ENCODE results near the gene MPPE1. TPM values are rescaled to one million over a fixed set of nuclear protein-coding genes. Genes with fewer than 3 reads are reported as not detected.

Gene MPPE1
- total RNA-seq, 1 donor from 2014 or later, result 34.4 TPM

GRCh38 chr18:11839556-11839955 is 68.6 kb downstream of the MPPE1 start:
- intact Hi-C loops (cut with micrococcal nuclease), result no loop called here
- DNase-seq (no peak), ATAC-seq (no peak)

GRCh38 chr18:11834772-11835171 is 73.3 kb downstream of the MPPE1 start:
- DNase-seq (no peak), ATAC-seq (no peak)
- intact Hi-C loops (cut with micrococcal nuclease), result no loop called here

Other genes starting within 250 kb of the MPPE1 start
- 5.1 TPM for gene GNAL, start 219.1 kb downstream of the MPPE1 start, total RNA-seq
- 30.1 TPM for gene CHMP1B, start 56.9 kb downstream of the MPPE1 start, total RNA-seq
- gene IMPA2, start 73.2 kb upstream of the MPPE1 start, total RNA-seq, result 73.3 TPM
- not detected for gene ANKRD62, start 185.5 kb upstream of the MPPE1 start, total RNA-seq